Measurements from ENCODE around the gene SLF2. TPM values are rescaled to one million over a fixed set of nuclear protein-coding genes. Genes with fewer than 3 reads are reported as not detected.

The SLF2 gene
- total and polyA plus RNA-seq, 10 donors, result 11.5 to 90.9 (median 46.8) TPM

DNA sequence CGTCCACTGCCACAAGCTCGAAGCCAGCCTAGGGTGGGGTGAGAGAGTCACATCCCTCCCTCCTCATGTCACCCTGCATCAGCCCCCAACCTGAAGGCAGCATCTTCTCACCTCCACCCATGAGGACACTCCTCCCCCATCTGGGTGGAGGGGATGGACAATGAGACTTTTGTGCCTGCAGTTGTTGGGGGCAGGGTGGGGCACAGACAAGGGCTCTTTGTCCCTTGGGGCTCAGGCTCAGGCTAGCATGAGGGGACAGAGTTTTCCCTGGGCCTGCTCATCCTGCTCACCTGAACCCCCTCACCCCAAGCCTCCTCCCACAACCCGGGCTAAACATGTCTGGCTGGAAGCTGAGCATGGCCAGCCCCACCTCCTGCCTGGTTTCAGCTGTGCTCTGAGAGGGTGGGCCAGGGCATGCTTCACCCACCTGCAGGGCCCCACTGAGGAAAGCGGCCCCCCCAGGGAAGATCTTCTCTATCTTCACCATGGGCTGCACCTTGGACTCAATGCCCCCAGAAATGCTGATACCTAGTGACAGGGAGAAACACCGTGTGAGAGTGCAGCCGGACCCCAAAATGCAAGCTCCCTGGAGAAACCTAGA lies 96.2 kb downstream of the SLF2 start:
- TF ChIP-seq POLR2AphosphoS5 (IDR thresholded peaks at IDR 0.05), result no peak
- TF ChIP-seq, protein P1, sequence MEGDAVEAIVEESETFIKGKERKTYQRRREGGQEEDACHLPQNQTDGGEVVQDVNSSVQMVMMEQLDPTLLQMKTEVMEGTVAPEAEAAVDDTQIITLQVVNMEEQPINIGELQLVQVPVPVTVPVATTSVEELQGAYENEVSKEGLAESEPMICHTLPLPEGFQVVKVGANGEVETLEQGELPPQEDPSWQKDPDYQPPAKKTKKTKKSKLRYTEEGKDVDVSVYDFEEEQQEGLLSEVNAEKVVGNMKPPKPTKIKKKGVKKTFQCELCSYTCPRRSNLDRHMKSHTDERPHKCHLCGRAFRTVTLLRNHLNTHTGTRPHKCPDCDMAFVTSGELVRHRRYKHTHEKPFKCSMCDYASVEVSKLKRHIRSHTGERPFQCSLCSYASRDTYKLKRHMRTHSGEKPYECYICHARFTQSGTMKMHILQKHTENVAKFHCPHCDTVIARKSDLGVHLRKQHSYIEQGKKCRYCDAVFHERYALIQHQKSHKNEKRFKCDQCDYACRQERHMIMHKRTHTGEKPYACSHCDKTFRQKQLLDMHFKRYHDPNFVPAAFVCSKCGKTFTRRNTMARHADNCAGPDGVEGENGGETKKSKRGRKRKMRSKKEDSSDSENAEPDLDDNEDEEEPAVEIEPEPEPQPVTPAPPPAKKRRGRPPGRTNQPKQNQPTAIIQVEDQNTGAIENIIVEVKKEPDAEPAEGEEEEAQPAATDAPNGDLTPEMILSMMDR (IDR thresholded peaks at IDR 0.05 in 8 of 11, conservative IDR thresholded peaks at IDR 0.05 in 3 of 11), result no peak

DNA sequence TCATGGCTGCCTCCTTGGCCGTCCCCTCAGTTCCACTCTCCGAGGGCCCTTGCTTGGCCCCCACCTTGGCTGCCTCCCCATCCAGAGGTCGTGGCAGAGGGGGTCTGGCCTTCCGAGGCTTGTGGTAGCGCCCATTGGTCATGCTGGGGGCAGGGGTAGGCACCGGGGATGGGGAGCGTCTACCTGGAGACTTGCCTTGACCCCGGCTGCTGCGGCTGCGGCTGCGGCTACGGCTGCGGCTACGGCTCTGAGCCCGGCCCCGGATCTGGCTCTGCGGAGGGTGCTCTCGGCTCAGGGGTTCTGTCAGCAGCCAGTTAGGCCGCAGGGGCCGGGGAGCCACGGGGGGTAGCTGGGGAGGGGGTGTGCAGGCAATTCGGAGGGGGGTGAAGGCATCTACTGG lies 97.6 kb downstream of the SLF2 start:
- H3K36me3 ChIP-seq, result peaks cover 0 to 23% (median 17%) of the 10 kb centered on the region in 6 donors
- no peak overlapping the region for H3K27ac ChIP-seq
- H3K27me3 ChIP-seq (replicated peaks in 1 of 7), result peaks cover 0 to under 1% (median 0%) of the 10 kb centered on the region in 7 donors
- H3K4me1 ChIP-seq, result peaks cover 10 to 63% (median 24%) of the 10 kb centered on the region in 6 donors
- intact Hi-C loops (cut with DNase I; ENCODE audit: low total_unique reads), result no loop called here
- TF ChIP-seq POLR2A (IDR thresholded peaks at IDR 0.05), result no peak
- TF ChIP-seq POLR2AphosphoS5 (IDR thresholded peaks at IDR 0.05), result no peak
- DNase-seq, result no peak
- no peaks in the 10 kb centered on the region for H3K9me3 ChIP-seq
- no peak overlapping the region for H3K4me3 ChIP-seq
- WGBS, 5 donors, result 87 to 95% (median 91%) methylated on average over 4 to 22 of the region's 22 CpGs

More for the DNA sequence above, 96.2 kb downstream of the SLF2 start:
- Histone ChIP-seq H3K27ac (peak overlapping the region in 2 of 8 donors; percentile 23 to 45), H3K4me1 (peaks cover 10 to 65% (median 22%) of the 10 kb centered on the region in 6 donors), H3K36me3 (peaks cover 0 to 37% (median 23%) of the 10 kb centered on the region in 6 donors), H3K9me3 (no peaks in the 10 kb centered on the region), H3K27me3 (replicated peaks in 1 of 7) (no peaks in the 10 kb centered on the region), H3K4me3 (no peak overlapping the region)
- WGBS, 5 donors, result 82 to 90% (median 84%) methylated on average over 6 of the region's 6 CpGs
- no peak for DNase-seq
- intact Hi-C loops (cut with DNase I; ENCODE audit: low total_unique reads), result no loop called here

DNA sequence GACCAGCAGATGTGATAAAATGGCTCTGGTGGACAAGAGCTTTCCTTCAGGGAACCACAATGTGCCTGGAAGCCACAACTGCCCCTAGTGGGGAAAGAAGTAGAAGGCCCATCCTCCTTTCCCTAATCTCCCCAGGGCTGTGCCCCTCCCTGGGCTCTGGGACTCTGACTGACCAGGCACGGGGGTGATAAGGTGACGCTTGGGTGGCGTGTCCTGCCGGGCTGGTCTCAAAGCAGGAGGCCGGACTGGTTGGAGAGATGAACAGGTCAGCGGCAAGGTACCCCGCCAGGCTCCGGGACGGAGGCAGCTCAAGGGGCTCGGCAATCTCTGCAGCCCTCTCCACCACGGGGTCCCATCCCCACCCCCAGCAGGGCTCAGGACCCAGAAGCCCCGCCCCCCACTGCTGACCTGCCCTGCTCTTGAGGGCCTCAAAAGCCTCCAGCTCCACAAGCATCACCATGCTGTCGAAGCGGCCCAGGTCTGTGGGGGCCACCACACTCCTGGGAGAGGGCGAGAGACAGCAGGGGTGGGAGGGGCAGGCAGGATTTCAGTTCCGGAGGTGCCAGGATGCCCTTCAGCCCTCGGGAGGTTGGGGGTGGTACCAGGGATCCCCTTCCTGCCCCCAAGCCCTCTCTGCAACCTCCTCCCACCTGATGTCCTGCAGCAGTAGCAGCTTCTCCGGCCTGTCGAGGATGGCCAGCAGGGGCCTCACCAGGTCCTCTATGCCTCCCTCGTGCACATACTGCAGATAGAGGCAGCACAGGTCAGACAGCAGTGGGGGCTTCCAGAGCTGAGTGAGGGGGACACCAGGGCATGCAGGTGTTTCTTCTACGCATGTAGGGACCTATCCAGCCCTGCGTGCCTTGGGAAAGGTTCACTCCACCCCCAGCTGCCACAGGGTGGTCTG lies 99.0 kb downstream of the SLF2 start:
- intact Hi-C loops (cut with DNase I; ENCODE audit: low total_unique reads), result no loop called here
- peak; percentile 74 for DNase-seq

More for the DNA sequence above, 99.0 kb downstream of the SLF2 start:
- peaks cover 0 to 15% (median 2%) of the 10 kb centered on the region in 7 donors for H3K27me3 ChIP-seq (replicated peaks in 1 of 7)
- TF ChIP-seq POLR2AphosphoS5 (IDR thresholded peaks at IDR 0.05) (no peak), POLR2A (IDR thresholded peaks at IDR 0.05) (no peak)
- TF ChIP-seq, protein P1 (IDR thresholded peaks at IDR 0.05 in 8 of 11, conservative IDR thresholded peaks at IDR 0.05 in 3 of 11), result no peak
- peaks cover 0 to 8% (median 5%) of the 10 kb centered on the region in 6 donors for H3K36me3 ChIP-seq
- WGBS, 5 donors, result 74 to 79% (median 78%) methylated on average over 13 to 22 of the region's 22 CpGs
- H3K27ac ChIP-seq, result peak overlapping the region in 6 of 8 donors; percentile 47 to 77 (median 58)
- no peaks in the 10 kb centered on the region for H3K9me3 ChIP-seq
- peaks cover 10 to 50% (median 24%) of the 10 kb centered on the region in 6 donors for H3K4me1 ChIP-seq
- H3K4me3 ChIP-seq, result no peak overlapping the region
